ENCODE results near the gene SUSD2. TPM values are rescaled to one million over a fixed set of nuclear protein-coding genes. Genes with fewer than 3 reads are reported as not detected.

Gene SUSD2
- polyA plus RNA-seq, 1 of the 3 experiments (the other 2 are of a cell fraction): 0.82 TPM

DNA sequence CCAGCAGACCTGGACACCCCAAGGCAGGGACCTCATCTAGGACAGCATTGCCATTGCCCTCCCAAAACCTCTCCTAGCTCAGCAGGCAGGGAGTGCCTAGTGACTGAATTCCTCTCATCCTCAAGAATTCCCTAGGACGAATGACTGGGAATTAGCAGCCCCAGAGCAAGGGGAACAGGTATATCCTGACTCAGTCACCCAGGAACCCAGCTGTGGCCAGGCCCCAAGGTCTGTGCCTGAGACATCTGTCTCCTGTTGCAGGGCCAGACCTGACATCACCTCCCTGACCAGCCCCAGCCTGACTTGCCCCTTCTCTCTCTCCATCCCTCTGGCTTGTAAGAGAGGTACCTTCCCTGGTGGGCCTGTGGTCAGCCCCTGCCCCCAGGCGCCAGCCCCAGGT is 39.0 kb upstream of the SUSD2 start:
- Histone ChIP-seq H3K9me2 (no peaks in the 10 kb centered on the region), H3K79me2 (ENCODE audit: insufficient read depth) (no peaks in the 10 kb centered on the region), H3K9me3 (no peaks in the 10 kb centered on the region), H3K36me3 (replicated peaks in 1 of 2; ENCODE audit: control insufficient read depth in 1 of 2, insufficient read depth in 2 of 2, low read length in 1 of 2) (no peaks in the 10 kb centered on the region), H2AFZ (ENCODE audit: low read depth) (no peak overlapping the region), H4K20me1 (ENCODE audit: insufficient read depth) (no peaks in the 10 kb centered on the region), H3K4me2 (no peak overlapping the region), H3F3A (replicated peaks; ENCODE audit: insufficient read depth) (peaks cover 15% of the 10 kb centered on the region), H3K27me3 (ENCODE audit: insufficient read depth) (no peaks in the 10 kb centered on the region), H3K4me1 (ENCODE audit: control insufficient read depth in 1 of 2, insufficient read depth in 2 of 2, low read depth in 1 of 2, low read length in 1 of 2) (peaks cover 20 to 48% of the 10 kb centered on the region in 2 experiments), H3K27ac (ENCODE audit: low read depth in 2 of 2, low read length in 1 of 2) (no peak overlapping the region), H3K4me3 (ENCODE audit: low read depth in 2 of 2, low read length in 1 of 2) (no peak overlapping the region), H3K9ac (no peak overlapping the region)
- CTCF ChIA-PET: interaction anchor here (3.2 kb wide), 1 partner anchor 14 kb away, joined by 21 read pairs; no protein-coding TSS in a partner anchor
- WGBS (ENCODE audit: low lambda C conversion rate): no CpG with 5 or more reads among the region's 2 CpGs
- TF ChIP-seq, protein P1, sequence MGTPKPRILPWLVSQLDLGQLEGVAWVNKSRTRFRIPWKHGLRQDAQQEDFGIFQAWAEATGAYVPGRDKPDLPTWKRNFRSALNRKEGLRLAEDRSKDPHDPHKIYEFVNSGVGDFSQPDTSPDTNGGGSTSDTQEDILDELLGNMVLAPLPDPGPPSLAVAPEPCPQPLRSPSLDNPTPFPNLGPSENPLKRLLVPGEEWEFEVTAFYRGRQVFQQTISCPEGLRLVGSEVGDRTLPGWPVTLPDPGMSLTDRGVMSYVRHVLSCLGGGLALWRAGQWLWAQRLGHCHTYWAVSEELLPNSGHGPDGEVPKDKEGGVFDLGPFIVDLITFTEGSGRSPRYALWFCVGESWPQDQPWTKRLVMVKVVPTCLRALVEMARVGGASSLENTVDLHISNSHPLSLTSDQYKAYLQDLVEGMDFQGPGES (IDR thresholded peaks at IDR 0.05; ENCODE audit: low read depth, low read length): no peak
- TF ChIP-seq EP300 (IDR thresholded peaks at IDR 0.05; ENCODE audit: borderline replicate concordance in 1 of 2, low read depth in 1 of 2, low read length in 1 of 2): no peak
- TF ChIP-seq TEAD4 (IDR thresholded peaks at IDR 0.05; ENCODE audit: borderline replicate concordance, insufficient read depth): no peak
- no peak for TF ChIP-seq FOXM1 (IDR thresholded peaks at IDR 0.05; ENCODE audit: low read depth)
- TF ChIP-seq, protein P2, sequence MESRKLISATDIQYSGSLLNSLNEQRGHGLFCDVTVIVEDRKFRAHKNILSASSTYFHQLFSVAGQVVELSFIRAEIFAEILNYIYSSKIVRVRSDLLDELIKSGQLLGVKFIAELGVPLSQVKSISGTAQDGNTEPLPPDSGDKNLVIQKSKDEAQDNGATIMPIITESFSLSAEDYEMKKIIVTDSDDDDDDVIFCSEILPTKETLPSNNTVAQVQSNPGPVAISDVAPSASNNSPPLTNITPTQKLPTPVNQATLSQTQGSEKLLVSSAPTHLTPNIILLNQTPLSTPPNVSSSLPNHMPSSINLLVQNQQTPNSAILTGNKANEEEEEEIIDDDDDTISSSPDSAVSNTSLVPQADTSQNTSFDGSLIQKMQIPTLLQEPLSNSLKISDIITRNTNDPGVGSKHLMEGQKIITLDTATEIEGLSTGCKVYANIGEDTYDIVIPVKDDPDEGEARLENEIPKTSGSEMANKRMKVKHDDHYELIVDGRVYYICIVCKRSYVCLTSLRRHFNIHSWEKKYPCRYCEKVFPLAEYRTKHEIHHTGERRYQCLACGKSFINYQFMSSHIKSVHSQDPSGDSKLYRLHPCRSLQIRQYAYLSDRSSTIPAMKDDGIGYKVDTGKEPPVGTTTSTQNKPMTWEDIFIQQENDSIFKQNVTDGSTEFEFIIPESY (IDR thresholded peaks at IDR 0.05; ENCODE audit: borderline replicate concordance, low read depth): no peak
- no peak for TF ChIP-seq MXI1 (IDR thresholded peaks at IDR 0.05; ENCODE audit: low read depth, low read length)
- no peak for TF ChIP-seq SMC3 (IDR thresholded peaks at IDR 0.05; ENCODE audit: low read depth, low read length)
- no peak for TF ChIP-seq CHD2 (IDR thresholded peaks at IDR 0.05; ENCODE audit: low read length, partially characterized antibody)
- TF ChIP-seq, protein P3, sequence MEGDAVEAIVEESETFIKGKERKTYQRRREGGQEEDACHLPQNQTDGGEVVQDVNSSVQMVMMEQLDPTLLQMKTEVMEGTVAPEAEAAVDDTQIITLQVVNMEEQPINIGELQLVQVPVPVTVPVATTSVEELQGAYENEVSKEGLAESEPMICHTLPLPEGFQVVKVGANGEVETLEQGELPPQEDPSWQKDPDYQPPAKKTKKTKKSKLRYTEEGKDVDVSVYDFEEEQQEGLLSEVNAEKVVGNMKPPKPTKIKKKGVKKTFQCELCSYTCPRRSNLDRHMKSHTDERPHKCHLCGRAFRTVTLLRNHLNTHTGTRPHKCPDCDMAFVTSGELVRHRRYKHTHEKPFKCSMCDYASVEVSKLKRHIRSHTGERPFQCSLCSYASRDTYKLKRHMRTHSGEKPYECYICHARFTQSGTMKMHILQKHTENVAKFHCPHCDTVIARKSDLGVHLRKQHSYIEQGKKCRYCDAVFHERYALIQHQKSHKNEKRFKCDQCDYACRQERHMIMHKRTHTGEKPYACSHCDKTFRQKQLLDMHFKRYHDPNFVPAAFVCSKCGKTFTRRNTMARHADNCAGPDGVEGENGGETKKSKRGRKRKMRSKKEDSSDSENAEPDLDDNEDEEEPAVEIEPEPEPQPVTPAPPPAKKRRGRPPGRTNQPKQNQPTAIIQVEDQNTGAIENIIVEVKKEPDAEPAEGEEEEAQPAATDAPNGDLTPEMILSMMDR (IDR thresholded peaks at IDR 0.05): no peak
- no peak for TF ChIP-seq ELF1 (IDR thresholded peaks at IDR 0.05)
- DNase-seq: no peak
- POLR2A ChIA-PET: no interaction called here

DNA sequence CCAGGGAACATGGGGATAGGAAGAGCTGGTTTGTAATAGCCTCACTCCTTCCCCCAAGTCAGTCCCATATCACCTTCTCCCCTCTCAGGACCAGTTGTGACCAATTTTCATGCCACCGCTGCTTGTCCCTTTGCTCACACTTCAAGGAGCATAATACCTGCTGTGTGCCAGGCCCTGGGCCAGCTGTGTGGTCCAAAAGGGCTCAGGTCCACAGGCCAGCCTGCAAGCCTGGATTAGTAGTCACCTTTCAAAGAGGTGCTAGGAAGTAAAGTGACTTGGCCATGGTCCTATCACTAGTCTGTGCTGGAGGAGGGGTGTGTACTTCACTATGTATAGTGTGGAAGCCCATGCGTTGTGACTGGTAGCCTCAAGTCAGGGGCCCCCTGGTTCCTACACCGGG is 38.5 kb upstream of the SUSD2 start:
- Histone ChIP-seq H3K4me1 (ENCODE audit: control insufficient read depth in 1 of 2, insufficient read depth in 2 of 2, low read depth in 1 of 2, low read length in 1 of 2) (peaks cover 20 to 48% of the 10 kb centered on the region in 2 experiments), H3K4me2 (no peak overlapping the region), H3K9me2 (no peaks in the 10 kb centered on the region), H4K20me1 (ENCODE audit: insufficient read depth) (no peaks in the 10 kb centered on the region), H3K9ac (no peak overlapping the region), H3K9me3 (no peaks in the 10 kb centered on the region), H3K36me3 (replicated peaks in 1 of 2; ENCODE audit: control insufficient read depth in 1 of 2, insufficient read depth in 2 of 2, low read length in 1 of 2) (no peaks in the 10 kb centered on the region), H3K27me3 (ENCODE audit: insufficient read depth) (no peaks in the 10 kb centered on the region), H3K79me2 (ENCODE audit: insufficient read depth) (no peaks in the 10 kb centered on the region), H3K27ac (ENCODE audit: low read depth in 2 of 2, low read length in 1 of 2) (no peak overlapping the region), H2AFZ (ENCODE audit: low read depth) (no peak overlapping the region), H3F3A (replicated peaks; ENCODE audit: insufficient read depth) (peaks cover 16% of the 10 kb centered on the region), H3K4me3 (ENCODE audit: low read depth in 2 of 2, low read length in 1 of 2) (no peak overlapping the region)
- WGBS (ENCODE audit: low lambda C conversion rate): 100% methylated on average over 1 of the region's 3 CpGs
- CTCF ChIA-PET: interaction anchor here (6.8 kb wide), 1 partner anchor 14 kb away, joined by 63 read pairs; no protein-coding TSS in a partner anchor
- no peak for DNase-seq
- TF ChIP-seq YY1 (IDR thresholded peaks at IDR 0.05; ENCODE audit: low read depth) (no peak), USF2 (IDR thresholded peaks at IDR 0.05; ENCODE audit: borderline replicate concordance, low read depth, low read length) (no peak), RXRA (IDR thresholded peaks at IDR 0.05; ENCODE audit: borderline replicate concordance, low read depth) (no peak), GABPA (IDR thresholded peaks at IDR 0.05; ENCODE audit: low read depth) (no peak), MEF2A (IDR thresholded peaks at IDR 0.05; ENCODE audit: borderline replicate concordance, low read depth) (no peak), SIN3A (IDR thresholded peaks at IDR 0.05; ENCODE audit: borderline replicate concordance, low read depth, low read length) (no peak), FOSL2 (IDR thresholded peaks at IDR 0.05; ENCODE audit: borderline replicate concordance, low read depth) (no peak), PBX3 (IDR thresholded peaks at IDR 0.05) (no peak), EP300 (IDR thresholded peaks at IDR 0.05; ENCODE audit: borderline replicate concordance in 1 of 2, low read depth in 1 of 2, low read length in 1 of 2) (no peak), MXI1 (IDR thresholded peaks at IDR 0.05; ENCODE audit: low read depth, low read length) (no peak), RAD21 (IDR thresholded peaks at IDR 0.05; ENCODE audit: low read length) (no peak)
- TF ChIP-seq, protein P1 (IDR thresholded peaks at IDR 0.05; ENCODE audit: low read depth, low read length): no peak
- POLR2A ChIA-PET: no interaction called here

All from SK-N-SH (cell line).